ENCODE measurements around the gene ALG14.

Gene ALG14

GRCh38 chr1:94978401-94978800, 94.3 kb downstream of the ALG14 start:
- TF ChIP-seq MAX (IDR thresholded peaks at IDR 0.05; ENCODE audit: low read depth, low read length) (no peak), POLR2A (IDR thresholded peaks at IDR 0.05; ENCODE audit: extremely low read depth, insufficient read length) (no peak), MYC (IDR thresholded peaks at IDR 0.05; ENCODE audit: low read depth, low read length) (no peak), CTCF (IDR thresholded peaks at IDR 0.05; ENCODE audit: low read depth, low read length) (no peak)
- DNase-seq (ENCODE audit: low read depth) = no peak
- H3K4me3 ChIP-seq (ENCODE audit: low read depth, low read length) = no peak overlapping the region

GRCh38 chr1:94976971-94977548, 95.7 kb downstream of the ALG14 start:
- TF ChIP-seq POLR2A (IDR thresholded peaks at IDR 0.05; ENCODE audit: extremely low read depth, insufficient read length) (no peak), MAX (IDR thresholded peaks at IDR 0.05; ENCODE audit: low read depth, low read length) (no peak), MYC (IDR thresholded peaks at IDR 0.05; ENCODE audit: low read depth, low read length) (no peak), CTCF (IDR thresholded peaks at IDR 0.05; ENCODE audit: low read depth, low read length) (no peak)
- no peak for DNase-seq (ENCODE audit: low read depth)
- no peak overlapping the region for H3K4me3 ChIP-seq (ENCODE audit: low read depth, low read length)

- DNase-seq (ENCODE audit: low read depth) = no peak
- TF ChIP-seq MAX (IDR thresholded peaks at IDR 0.05; ENCODE audit: low read depth, low read length) (no peak), POLR2A (IDR thresholded peaks at IDR 0.05; ENCODE audit: extremely low read depth, insufficient read length) (no peak), MYC (IDR thresholded peaks at IDR 0.05; ENCODE audit: low read depth, low read length) (no peak), CTCF (IDR thresholded peaks at IDR 0.05; ENCODE audit: low read depth, low read length) (no peak)
- H3K4me3 ChIP-seq (ENCODE audit: low read depth, low read length) = no peak overlapping the region
Measured at GRCh38 chr1:94974824-94975223, 97.9 kb downstream of the ALG14 start.

- no peak overlapping the region for H3K4me3 ChIP-seq (ENCODE audit: low read depth, low read length)
- TF ChIP-seq MYC (IDR thresholded peaks at IDR 0.05; ENCODE audit: low read depth, low read length) (no peak), CTCF (IDR thresholded peaks at IDR 0.05; ENCODE audit: low read depth, low read length) (no peak), MAX (IDR thresholded peaks at IDR 0.05; ENCODE audit: low read depth, low read length) (no peak), POLR2A (IDR thresholded peaks at IDR 0.05; ENCODE audit: extremely low read depth, insufficient read length) (no peak)
Measured at GRCh38 chr1:94974241-94974640, 98.5 kb downstream of the ALG14 start.

GRCh38 chr1:94973309-94973922, 99.3 kb downstream of the ALG14 start:
- DNase-seq (ENCODE audit: low read depth) = no peak
- H3K4me3 ChIP-seq (ENCODE audit: low read depth, low read length) = no peak overlapping the region
- TF ChIP-seq CTCF (IDR thresholded peaks at IDR 0.05; ENCODE audit: low read depth, low read length) (no peak), MAX (IDR thresholded peaks at IDR 0.05; ENCODE audit: low read depth, low read length) (no peak), POLR2A (IDR thresholded peaks at IDR 0.05; ENCODE audit: extremely low read depth, insufficient read length) (no peak), MYC (IDR thresholded peaks at IDR 0.05; ENCODE audit: low read depth, low read length) (no peak)

More at GRCh38 chr1:94974241-94974640, 98.5 kb downstream of the ALG14 start:
- no peak for DNase-seq (ENCODE audit: low read depth)

Measured in NB4 (cell line).